KG1 (cell line): ENCODE results near the gene C1orf94.

Experiments used
- DNase-seq: peaks from one replicate; lab custom pipeline; 2025; lab: John Stamatoyannopoulos, UW

C1orf94 gene, protein sequence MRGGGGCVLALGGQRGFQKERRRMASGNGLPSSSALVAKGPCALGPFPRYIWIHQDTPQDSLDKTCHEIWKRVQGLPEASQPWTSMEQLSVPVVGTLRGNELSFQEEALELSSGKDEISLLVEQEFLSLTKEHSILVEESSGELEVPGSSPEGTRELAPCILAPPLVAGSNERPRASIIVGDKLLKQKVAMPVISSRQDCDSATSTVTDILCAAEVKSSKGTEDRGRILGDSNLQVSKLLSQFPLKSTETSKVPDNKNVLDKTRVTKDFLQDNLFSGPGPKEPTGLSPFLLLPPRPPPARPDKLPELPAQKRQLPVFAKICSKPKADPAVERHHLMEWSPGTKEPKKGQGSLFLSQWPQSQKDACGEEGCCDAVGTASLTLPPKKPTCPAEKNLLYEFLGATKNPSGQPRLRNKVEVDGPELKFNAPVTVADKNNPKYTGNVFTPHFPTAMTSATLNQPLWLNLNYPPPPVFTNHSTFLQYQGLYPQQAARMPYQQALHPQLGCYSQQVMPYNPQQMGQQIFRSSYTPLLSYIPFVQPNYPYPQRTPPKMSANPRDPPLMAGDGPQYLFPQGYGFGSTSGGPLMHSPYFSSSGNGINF

DNA sequence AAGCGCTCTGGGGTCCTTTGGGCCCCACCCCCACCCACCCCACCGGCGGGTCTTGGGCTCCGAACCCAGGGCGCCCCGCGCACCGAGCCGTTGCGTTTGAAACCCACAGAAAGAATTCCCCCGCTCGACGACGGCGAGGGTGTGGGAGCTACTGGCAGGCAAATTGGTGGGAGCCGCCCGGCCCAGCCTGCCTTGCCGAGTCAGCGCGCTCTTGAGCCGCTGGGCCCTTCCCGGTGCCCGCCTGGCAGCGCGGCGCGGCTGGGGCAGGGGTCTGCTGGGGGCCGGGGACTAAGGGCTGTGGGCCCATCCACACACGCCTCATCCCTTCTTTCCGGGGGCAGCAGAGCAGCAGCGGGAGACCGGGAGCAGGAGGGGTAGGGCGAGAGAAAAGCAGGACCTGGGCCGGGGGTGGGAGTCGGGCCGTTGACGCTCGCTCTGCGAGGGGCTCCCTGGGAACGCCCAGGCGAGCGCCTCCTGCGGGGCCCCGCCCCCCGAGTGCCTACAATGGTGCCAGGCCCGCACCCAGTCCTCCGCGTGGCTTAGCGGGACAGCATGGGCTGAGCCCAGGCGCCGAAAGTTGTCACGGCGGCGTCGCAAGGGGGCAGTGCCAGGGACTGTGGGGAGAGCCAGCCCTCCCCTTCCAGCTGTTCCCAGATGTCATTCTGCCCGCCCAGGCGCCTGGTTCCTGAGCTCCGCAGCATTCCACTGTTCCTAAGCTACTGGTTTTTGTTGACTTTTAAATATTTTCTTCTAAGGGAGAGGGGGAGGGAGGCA lies at the start of gene C1orf94:
TSS of gene C1orf94 (plus strand) at position 78 of the 774 bp plus-strand sequence. CDS start 883 bp downstream, outside the sequence.
- DNase-seq: no peak

DNA sequence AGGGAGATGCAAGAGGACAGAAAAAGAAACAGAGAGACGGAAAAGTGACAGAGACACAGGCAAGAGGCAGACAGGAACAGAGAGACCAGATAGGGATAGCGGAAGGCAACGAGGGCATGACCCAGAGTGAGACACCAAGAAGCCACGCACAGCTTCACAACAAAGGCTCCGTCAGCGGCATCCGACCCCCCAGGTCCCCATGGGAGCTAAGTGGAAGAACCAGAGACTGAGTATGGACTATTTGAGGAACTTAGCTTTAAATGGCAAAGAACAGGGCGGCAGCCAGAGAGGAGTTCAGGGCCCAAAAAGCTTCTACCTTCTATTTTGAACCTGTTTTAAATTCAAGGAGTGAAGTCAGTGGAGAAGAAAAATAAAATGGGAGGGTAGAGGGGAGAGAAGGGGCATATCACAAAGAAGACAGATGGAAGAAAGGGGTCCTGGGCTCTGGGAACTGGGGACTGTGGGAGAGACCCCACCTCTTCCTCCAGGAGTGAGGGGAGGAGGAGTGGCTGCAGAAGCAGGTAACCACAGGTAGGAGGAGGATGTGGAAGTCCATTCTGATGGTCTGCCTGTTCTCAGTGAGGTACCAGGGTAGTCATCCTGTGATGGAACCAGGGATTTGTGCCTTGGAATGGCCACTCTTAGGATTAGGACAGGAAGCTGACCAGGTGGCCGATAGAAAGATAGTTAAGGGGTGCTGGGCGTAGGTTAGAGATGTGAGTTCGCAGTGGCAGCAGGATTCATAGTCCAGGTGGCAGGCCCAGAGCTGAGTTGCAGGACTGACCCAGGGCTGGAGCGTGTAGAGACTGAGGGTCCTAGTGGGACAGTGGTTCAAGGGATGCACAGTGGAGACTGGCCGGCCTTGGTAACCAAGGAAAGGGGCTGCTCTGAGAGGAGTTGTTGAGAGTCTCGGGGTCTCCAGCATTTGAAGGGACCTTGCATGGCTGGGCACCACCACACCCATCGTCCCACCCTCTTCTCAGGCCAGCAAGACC lies 49.4 kb upstream of the C1orf94 start:
- DNase-seq: no peak

DNA sequence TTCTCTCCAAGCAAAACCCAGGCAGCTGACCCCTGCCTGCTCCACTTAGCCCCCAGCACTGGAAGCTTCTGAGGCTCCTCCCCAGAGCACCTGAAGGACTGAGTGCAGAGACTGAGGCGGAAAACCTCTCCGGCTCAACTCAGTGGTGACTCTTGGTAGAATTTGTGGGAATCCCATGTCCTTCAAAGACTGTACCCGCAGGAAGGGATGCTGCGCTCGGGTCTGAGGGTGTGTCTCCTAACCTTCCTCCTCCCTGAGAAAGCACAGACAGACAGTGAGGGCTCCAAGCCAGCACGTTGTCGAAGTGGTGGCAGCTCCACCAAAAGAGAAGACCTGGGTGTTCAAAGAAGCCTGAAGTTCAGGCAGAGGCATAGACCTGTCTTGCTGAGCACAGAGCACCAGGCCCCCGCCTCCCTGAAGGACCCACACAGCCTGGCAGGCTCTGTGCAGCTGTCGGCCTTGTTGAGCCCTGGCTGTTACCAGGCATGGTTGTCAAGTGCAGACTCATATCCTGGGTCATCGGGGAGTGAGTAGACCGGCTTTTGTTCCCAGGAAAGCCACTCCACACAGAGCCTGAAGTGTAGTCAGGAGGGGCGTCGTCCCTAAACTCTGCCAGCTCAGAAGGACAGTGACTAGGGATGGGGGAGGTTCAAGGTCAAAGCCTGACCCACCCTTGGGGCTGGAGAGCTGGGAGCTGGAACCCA lies 48.4 kb upstream of the C1orf94 start:
- no peak for DNase-seq

DNA sequence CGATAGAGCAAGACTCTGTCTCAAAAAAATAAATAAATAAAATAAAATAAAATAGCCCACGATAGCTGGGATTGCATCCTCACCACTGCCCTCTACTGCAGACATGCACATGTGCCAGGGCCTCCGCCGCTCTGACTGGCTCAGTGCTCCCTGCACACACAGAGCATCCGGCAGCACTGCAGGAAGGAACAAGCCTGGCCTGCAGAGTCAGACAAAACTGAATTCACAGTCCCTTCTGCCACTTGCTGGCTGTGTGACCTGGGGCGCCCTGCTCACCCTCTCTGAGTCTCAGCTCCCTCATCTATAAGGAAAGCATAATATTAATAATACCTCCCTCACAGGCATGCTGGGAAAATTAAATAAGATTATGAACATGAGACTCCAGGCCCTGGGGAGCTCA lies 47.1 kb upstream of the C1orf94 start:
- DNase-seq: no peak

DNA sequence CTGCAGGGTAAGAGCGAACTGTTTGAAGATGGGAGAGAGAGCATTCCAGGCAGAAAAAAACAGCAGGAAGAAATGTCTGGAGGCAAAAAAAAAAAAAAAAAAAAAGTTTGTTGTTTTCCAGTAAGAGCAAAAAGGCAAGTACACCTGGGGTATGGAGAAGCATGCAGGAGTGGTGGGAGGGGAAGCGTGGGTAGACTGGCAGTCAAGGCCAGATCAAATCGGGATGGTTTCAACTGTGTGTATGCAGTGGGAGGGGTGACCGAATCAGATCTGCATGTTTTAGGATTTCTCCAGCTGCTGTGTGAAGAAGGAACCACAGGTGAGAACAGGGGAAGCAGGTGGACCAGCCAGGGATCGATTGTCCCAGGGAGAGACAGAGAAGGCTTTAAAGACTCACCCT lies 46.4 kb upstream of the C1orf94 start:
- DNase-seq: no peak

DNA sequence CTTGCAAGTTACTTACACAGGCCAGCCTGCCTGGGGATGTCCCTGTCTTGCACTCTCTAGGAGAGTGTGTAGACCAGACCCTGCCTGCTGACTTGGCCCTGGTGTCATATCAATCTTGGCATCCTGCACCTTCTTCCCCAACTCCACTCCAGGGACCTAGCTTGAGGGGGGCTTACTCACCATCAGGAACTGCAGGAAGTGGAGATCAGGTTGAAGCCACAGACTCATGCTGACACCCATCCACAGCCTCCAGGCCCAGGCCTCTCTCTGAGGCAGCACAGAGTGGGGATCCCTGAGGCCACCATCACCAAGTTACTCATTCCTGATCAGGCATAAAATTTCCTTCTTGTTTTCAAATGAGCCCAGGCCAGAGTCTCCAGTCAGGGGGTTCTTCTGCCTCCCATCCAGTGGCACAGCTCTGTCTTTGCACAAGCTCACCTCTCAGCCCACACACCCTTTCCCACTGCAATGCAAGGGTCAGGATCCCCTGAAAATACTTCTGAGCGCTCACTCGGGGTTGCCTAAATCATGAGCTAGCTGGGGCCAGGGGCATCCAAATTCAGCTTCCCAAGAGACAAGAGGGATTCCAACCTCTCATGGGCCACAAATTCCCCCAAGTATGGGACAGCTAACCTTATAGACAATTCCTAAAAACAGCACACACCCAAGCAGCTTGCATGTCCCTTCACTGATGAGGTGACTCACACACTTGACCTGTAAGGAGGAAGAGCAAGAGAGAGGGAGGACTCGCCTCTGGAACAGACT lies 45.1 kb upstream of the C1orf94 start:
- DNase-seq: no peak

DNA sequence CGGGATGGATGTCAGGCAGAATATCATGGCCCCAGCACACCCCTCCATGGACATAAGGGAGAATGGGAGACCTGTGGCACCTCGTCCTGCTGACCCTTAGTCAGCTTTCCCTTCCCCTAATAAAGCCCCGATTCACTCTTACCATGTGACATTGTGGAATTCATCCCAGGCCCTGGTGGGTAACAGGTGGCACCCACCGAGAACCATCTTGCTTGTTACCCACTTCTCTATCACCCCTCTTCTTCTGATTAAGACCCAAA lies 44.6 kb upstream of the C1orf94 start:
- DNase-seq: no peak

DNA sequence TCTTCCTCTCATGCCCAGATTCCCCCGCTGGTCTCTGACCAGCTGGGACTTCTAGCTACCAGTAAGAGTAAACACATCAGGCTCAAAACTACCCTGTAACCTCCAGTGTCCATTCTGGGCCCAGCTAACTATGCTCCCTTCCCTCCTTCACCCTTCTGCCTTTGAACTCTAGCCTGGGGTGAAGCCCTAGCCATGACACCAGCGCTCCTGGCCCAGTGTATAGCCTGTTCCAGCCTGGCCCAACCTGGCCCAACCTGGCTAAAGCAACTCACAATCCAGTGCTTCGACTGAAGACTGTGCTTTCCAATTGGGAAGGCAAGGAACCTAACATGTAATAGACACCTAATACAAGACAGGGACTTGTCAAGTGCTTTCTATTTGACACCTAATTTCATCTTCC lies 39.3 kb upstream of the C1orf94 start:
- DNase-seq: no peak

DNA sequence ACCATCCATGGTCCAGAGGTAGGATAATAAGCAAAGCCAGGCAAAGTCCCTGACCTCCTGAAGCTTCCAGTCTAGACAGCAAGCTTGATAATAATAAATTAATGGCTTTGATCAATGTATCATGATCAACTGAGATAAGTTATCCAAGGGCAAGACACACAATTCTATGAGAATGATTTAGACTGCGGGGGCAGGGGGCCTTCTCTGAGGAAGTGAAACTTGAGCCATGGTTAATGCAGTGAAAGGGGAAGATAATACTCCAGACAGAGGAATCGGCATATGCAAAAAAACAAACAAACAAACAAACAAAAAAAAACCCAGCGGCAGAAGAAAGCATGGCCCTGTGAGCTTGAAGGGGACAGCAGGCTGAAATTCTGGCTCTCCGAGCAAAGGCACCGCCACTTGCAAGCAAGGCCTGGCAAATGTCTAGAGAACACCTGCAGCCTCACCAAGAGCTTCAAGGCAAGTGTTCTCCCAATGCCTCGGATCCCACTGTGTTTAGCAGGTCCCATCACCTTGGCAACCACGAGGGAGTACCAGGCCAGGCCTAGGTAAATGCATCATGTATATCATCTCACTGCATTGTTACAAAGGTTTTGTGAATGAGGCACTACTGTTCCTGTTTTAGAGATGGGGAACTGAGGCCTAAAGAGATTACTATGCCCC lies 36.6 kb upstream of the C1orf94 start:
- DNase-seq: no peak

DNA sequence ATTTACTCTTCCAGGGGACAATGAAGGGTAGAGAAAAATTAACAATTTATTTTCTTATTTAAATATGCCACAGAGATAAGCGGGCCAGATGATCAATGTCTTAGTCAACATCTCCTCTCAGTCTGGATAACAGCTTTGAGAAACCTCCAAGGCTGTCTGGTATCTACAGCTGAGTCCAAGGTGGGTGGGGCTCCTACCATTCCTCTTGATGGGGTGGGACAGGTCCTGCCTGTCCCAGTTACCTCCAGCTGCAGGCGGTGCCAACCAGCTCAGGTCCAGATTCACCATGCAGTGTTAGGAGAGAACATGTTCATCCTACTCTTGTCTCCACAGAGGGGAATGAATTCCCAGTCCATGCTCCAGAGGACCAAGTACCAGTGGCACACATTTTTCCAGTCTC lies 32.7 kb upstream of the C1orf94 start:
- no peak for DNase-seq

DNA sequence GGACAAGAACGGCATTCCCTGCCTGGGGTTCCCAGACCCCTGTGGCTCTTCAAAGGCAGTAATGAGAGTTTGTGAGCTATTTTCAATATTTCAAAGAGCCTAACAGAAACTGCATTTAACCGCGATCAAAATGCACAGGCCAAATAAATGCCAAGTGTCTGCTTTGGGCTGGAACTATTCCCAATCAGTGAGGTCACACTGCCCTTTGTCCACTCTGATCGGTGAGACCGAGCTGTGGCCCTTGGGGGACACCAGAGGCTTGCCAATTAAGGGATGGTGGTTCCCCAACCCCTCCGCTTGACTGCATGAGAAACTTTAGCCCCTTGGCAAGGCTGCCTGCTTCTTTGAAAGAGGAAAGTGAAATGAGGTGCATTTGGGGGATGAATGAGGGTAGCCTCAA lies 31.9 kb upstream of the C1orf94 start:
- DNase-seq: no peak

DNA sequence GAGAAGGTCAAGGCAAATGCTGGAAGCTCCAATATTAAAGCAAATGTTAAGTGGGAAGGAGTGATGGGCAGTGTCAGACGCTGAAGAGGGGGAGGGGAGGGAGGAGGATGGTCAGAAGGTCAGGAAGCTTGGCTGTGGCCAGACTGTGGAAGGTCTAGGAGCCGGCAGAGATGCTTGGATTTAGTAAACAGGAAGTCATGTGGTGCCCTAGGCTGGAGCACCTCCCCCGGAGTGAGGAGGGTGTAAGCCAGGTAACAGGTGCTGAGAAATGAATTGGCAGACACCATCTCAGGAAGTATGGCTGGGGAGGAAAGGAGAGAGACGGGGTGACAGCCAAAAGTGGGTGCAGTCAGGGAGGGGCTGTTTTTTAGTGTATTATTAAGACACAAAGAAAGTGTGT lies 29.4 kb upstream of the C1orf94 start:
- DNase-seq: no peak

DNA sequence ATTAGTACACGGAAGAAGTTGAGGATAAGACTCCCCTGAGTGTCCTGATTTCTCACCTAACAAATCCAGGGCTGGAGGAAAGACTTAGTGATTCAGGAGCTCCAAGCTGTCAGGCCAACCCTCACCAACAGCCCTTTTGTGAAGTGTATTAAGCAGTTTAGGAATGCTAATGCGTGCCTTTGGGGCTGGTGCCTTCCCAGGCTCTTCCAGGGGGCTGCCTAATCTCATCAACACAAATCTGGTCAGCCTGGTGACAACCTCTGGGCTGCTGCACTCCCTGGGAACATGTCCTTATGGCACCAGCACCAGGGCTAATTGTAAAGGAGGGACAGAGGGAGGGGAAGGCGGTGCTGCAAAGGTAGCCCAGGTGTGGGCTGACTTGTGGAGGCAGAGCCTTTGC lies 27.2 kb upstream of the C1orf94 start:
- DNase-seq: no peak

DNA sequence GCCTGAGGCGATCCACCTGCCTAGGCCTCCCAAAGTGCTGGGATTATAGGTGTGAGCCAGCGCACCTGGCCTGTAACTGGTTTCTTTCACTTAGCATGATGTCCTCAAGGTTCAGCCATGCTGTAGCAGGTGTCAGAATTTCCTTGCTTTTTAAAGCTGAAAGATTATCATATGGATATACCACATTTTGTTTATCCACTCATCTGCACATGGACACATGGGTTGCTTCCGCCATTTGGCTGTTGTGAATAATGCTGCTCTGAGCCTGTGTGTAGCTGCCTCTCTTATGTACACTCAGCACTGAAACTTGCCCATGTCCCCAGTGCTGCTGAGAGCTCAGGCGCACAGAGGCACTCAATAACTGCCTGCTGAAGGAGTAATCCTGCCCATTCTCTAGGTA lies 23.5 kb upstream of the C1orf94 start:
- DNase-seq: no peak

DNA sequence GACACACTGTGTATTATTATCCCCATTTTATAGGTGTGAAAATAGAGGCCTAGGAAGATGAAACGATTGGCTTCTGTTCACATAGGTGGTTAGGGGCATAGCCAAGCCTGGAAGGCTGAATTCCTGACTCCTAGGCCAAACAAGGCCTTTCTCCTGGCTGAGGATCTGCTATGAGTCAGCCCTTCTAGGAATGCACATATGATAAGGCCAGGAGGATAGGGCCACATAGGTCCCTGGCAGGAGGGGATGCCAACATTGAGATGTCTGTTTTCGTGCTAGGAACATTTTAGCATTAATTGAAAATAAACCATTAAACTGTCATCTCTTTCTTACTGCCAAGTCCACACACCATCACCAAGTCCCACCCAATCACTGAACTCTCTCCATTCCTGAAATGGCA lies 20.8 kb upstream of the C1orf94 start:
- DNase-seq: no peak

DNA sequence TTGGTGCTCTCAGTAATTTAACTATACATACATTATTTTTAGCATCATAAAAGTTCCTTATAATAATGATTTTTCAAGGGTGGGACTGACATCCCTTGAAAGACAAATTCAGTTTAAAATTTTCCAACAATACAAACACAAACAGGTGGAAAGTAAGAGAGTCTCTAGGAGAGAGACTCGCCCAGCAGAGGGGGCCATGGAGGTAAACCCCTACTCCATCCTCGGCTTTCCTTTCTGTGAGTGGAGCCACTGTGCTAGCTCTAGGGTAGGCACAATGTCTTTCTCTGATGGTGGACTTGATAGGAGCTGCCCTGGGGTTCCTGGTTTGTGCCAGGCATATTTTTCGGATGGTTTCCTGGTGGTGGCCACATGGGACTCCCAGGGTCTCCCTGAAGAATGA lies 20.0 kb upstream of the C1orf94 start:
- no peak for DNase-seq

DNA sequence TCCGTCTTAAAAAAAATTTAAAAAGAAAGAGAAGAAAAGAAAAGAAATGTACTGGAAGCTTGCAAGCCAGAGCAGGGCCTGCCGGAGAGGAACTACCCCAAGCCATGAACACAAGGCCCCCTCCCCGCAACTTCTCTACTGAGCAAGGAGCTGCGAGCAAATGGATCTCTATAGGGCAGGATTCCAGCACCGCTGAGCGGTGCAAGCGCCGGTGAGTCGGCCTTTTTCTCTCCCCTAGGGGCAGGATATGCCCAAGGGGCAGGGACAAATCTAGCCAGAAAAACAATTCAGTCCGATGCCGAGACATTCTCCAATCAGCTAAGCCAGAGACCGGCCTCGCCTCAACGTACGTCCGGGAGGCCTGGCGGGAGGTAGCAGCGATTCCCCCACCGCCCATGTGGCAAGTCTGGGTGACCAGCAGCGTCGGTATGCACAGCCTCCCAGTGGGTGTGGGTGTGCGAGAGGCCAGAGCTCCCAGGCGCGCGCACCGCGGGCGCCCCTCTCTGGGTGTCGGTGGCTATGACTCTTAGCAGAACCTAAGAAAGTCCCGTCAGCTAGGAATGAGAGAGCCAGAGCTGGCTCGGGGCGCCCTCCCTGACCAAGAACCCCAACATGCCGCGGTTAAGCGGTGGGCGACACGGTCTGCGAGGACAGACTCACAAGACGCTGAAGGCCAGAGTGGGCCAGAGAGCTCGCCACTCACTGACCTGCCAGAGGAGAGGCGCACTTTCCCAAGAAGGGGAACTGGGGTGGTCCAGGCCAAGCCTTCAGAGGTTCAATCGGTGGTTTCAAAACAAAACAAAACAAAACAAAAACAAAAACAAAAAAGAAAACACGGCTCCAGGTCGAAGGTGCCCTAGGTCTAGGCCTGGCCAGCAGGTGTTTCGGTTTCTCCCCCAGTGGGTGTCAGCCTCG lies 13.6 kb upstream of the C1orf94 start:
- no peak for DNase-seq

DNA sequence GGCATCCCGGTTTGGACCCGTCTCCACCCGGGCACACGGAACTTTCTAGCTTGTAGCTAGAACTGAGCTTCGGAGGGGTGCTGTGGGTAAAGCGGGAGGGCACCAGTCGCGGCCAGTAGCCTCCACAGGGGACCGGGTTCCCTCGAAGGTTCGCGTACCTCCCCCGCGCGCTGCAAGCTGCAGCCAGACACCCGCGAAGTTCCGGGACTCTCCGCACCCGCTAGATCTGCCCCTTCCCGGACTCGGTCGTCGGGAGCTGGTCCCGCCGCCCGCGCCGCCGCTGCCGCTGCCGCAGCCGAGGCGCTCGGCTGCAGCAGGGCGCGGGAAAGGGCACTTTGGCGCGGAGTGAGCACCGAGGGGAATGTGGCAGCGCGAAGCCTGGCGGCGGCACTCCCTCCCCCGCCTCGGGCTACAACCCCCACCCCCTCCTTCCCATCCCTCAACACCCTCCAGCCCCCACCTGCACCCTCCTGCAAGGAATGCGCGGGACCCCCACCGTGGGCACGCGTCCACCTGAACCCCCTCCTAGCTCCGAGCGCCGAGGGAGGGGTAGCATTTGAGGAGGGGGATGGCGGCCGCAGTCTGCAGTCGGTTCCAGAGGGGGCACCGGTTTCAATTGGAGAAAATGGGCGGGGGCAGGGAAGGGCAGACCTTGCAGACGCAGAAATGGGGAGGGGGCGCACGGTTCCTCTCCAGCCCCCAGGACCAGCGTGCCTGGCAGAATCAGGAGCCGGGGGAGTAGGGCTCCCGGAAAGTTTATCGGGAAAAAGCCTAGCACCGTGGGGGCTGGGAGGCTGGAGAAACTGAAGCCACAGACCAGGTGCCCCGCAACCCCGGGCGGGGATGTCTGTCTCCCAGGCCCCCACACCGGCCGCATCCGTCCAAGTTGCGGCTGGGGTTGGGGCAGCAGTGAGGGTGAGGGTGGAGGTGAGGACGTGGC lies 12.6 kb upstream of the C1orf94 start:
- DNase-seq: no peak
